ENCODE results near the gene SPAAR.
"Not testable (repeated sequence)": the region's sequence is repeated elsewhere in the genome, so short reads cannot be mapped to it uniquely, and the experiment has no call there.

SPAAR gene

GRCh38 chr9:35871545-35871944 is 37.7 kb upstream of the SPAAR start:
- TF ChIP-seq, protein P1, sequence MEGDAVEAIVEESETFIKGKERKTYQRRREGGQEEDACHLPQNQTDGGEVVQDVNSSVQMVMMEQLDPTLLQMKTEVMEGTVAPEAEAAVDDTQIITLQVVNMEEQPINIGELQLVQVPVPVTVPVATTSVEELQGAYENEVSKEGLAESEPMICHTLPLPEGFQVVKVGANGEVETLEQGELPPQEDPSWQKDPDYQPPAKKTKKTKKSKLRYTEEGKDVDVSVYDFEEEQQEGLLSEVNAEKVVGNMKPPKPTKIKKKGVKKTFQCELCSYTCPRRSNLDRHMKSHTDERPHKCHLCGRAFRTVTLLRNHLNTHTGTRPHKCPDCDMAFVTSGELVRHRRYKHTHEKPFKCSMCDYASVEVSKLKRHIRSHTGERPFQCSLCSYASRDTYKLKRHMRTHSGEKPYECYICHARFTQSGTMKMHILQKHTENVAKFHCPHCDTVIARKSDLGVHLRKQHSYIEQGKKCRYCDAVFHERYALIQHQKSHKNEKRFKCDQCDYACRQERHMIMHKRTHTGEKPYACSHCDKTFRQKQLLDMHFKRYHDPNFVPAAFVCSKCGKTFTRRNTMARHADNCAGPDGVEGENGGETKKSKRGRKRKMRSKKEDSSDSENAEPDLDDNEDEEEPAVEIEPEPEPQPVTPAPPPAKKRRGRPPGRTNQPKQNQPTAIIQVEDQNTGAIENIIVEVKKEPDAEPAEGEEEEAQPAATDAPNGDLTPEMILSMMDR (IDR thresholded peaks at IDR 0.05): no peak
- Histone ChIP-seq H3K4me2 (ENCODE audit: low read length) (no peak overlapping the region), H3K36me3 (ENCODE audit: control insufficient read depth, insufficient read depth, low read length) (no peaks in the 10 kb centered on the region), H3K27me3 (ENCODE audit: control insufficient read depth, insufficient read depth, low read length) (no peaks in the 10 kb centered on the region), H3K4me3 (ENCODE audit: low read depth, low read length) (no peak overlapping the region), H3K9ac (no peak overlapping the region), H3K27ac (no peak overlapping the region), H3K9me3 (ENCODE audit: control insufficient read depth, low read length) (no peaks in the 10 kb centered on the region), H2AFZ (no peak overlapping the region), H3K4me1 (no peaks in the 10 kb centered on the region), H3K79me2 (no peaks in the 10 kb centered on the region)

DNA sequence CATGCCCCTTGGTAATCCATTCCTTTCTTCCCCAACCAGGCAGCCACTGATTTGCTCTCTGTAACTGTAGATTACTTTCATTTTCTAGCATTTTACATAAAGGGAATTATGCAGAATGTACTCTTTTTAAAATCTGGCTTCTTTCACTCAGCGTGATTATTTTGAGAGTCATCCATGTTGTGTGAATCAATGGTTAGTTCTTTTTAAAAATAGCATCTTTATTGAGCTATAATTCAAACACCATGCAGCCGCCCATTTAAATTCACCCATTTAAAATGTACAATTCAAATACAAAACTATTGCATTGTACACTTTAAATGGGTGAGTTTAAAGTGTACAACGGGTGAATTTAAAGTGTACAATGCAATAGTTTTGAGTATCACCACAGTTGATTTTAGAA is 36.8 kb upstream of the SPAAR start:
- Histone ChIP-seq H3K9ac (no peak overlapping the region), H3K4me1 (no peaks in the 10 kb centered on the region), H3K79me2 (no peaks in the 10 kb centered on the region), H3K27ac (no peak overlapping the region), H3K9me3 (ENCODE audit: control insufficient read depth, low read length) (no peaks in the 10 kb centered on the region), H2AFZ (no peak overlapping the region), H3K4me2 (ENCODE audit: low read length) (no peak overlapping the region), H3K36me3 (ENCODE audit: control insufficient read depth, insufficient read depth, low read length) (no peaks in the 10 kb centered on the region), H3K4me3 (ENCODE audit: low read depth, low read length) (no peak overlapping the region), H3K27me3 (ENCODE audit: control insufficient read depth, insufficient read depth, low read length) (no peaks in the 10 kb centered on the region)
- TF ChIP-seq, protein P1 (IDR thresholded peaks at IDR 0.05): no peak

GRCh38 chr9:35882263-35882848 is 26.9 kb upstream of the SPAAR start:
- Histone ChIP-seq H3K9me3 (ENCODE audit: control insufficient read depth, low read length) (no peaks in the 10 kb centered on the region), H2AFZ (no peak overlapping the region), H3K4me3 (ENCODE audit: low read depth, low read length) (no peak overlapping the region), H3K4me2 (ENCODE audit: low read length) (no peak overlapping the region), H3K36me3 (ENCODE audit: control insufficient read depth, insufficient read depth, low read length) (no peaks in the 10 kb centered on the region), H3K27me3 (ENCODE audit: control insufficient read depth, insufficient read depth, low read length) (no peaks in the 10 kb centered on the region), H3K79me2 (no peaks in the 10 kb centered on the region), H3K9ac (no peak overlapping the region), H3K4me1 (no peaks in the 10 kb centered on the region), H3K27ac (no peak overlapping the region)
- TF ChIP-seq, protein P1 (IDR thresholded peaks at IDR 0.05): peak; percentile 82

GRCh38 chr9:35882996-35883395 is 26.3 kb upstream of the SPAAR start:
- H3K27me3 ChIP-seq (ENCODE audit: control insufficient read depth, insufficient read depth, low read length): no peaks in the 10 kb centered on the region
- no peak overlapping the region for H3K27ac ChIP-seq
- H3K79me2 ChIP-seq: no peaks in the 10 kb centered on the region
- no peaks in the 10 kb centered on the region for H3K4me1 ChIP-seq
- no peak overlapping the region for H3K4me3 ChIP-seq (ENCODE audit: low read depth, low read length)
- no peak overlapping the region for H2AFZ ChIP-seq
- H3K9me3 ChIP-seq (ENCODE audit: control insufficient read depth, low read length): no peaks in the 10 kb centered on the region
- TF ChIP-seq, protein P1 (IDR thresholded peaks at IDR 0.05): no peak
- no peak overlapping the region for H3K4me2 ChIP-seq (ENCODE audit: low read length)
- H3K36me3 ChIP-seq (ENCODE audit: control insufficient read depth, insufficient read depth, low read length): no peaks in the 10 kb centered on the region
- no peak overlapping the region for H3K9ac ChIP-seq

DNA sequence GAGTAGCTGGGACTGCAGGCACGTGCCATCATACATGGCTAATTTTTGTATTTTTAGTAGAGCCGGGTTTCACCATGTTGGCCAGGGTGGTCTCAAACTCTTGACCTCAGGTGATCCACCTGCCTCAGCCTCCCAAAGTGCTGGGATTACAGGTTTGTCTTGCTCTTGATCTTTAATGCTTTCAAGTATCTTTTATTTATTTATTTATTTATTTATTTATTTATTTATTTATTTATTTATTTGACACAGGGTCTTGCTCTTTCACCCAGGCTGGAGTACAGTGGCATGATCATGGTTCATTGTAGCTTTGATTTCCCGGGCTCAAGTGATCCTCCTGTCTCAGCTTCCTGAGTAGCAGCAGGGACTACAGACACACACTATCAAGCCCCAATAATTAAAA is 24.4 kb upstream of the SPAAR start:
- not testable (repeated sequence) for H3K9me3 ChIP-seq (ENCODE audit: control insufficient read depth, low read length); H3K27ac ChIP-seq; H3K79me2 ChIP-seq; H2AFZ ChIP-seq; H3K27me3 ChIP-seq (ENCODE audit: control insufficient read depth, insufficient read depth, low read length); H3K4me1 ChIP-seq; H3K4me2 ChIP-seq (ENCODE audit: low read length); H3K36me3 ChIP-seq (ENCODE audit: control insufficient read depth, insufficient read depth, low read length); H3K4me3 ChIP-seq (ENCODE audit: low read depth, low read length); H3K9ac ChIP-seq
